Fibroblast of the aortic adventitia (primary cell): Measurements from ENCODE around the gene BEND7. TPM values are rescaled to one million over a fixed set of nuclear protein-coding genes. Genes with fewer than 3 reads are reported as not detected.
A peak's percentile ranks its signal among the peaks of the same experiment; 100 is the strongest.

Experiments
- DNase-seq: peaks from one replicate; pipeline ENCODE4 v3.0.0-alpha.2; 2010; ENCODE audit warnings: low read depth
- H3K4me3 ChIP-seq: 2 replicates; pipeline ENCODE4 v1.5.1; 2011; ENCODE audit warnings: low read depth, mild to moderate bottlenecking, control low read depth, low read length, moderate library complexity
- total RNA-seq: library from RNA; depleted of rRNA; stranded (reverse); fragments of >200 nt; gene quantifications from 2 replicates; pipeline ENCODE4 v1.2.3, GENCODE V29; 2012; ENCODE audit warnings: low replicate concordance
- TF ChIP-seq, protein P1 (sequence below): IDR thresholded peaks from 2 replicates; pipeline ENCODE4 v1.5.1; 2011; ENCODE audit warnings: mild to moderate bottlenecking, low read length, control low read depth, inconsistent platforms; ENCODE audit not compliant: insufficient read depth

BEND7 gene
- total RNA-seq, 1 donor = 2.6 TPM

DNA sequence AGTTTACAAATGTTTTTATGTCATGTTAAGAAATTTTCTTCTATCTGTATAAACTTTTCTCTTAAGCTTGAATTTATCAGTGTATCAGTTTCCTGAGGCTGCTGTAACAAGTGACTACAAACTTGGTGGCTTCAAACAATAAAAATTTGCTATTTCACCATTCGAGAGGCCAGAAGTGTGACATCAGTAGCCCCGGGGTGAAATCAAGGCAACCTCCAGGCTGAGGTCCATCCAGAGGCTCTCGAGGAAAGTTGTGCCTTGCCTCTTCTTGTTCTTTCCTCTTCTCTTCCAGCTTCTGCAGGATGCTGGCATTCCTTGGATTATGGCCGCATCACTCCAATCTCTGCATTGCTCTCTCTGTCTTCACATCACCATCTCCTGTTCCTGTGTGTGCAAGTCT is 6.5 kb upstream of the BEND7 start:
- no peak for DNase-seq
- H3K4me3 ChIP-seq = no peak overlapping the region
- TF ChIP-seq, protein P1, sequence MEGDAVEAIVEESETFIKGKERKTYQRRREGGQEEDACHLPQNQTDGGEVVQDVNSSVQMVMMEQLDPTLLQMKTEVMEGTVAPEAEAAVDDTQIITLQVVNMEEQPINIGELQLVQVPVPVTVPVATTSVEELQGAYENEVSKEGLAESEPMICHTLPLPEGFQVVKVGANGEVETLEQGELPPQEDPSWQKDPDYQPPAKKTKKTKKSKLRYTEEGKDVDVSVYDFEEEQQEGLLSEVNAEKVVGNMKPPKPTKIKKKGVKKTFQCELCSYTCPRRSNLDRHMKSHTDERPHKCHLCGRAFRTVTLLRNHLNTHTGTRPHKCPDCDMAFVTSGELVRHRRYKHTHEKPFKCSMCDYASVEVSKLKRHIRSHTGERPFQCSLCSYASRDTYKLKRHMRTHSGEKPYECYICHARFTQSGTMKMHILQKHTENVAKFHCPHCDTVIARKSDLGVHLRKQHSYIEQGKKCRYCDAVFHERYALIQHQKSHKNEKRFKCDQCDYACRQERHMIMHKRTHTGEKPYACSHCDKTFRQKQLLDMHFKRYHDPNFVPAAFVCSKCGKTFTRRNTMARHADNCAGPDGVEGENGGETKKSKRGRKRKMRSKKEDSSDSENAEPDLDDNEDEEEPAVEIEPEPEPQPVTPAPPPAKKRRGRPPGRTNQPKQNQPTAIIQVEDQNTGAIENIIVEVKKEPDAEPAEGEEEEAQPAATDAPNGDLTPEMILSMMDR = no peak

DNA sequence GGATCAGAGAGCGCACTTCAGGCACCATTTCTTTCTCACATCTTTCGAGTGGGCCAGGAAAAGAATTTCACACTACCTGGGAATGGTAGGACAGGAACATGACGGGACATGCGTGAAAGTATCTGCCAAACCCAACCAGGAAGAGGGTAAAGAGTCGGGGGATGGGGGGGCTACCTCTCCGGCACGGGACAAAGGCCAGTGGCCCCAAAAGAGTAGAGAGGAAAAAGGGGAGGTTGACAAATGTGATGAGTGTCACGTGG is 830 bp upstream of the BEND7 start:
- TF ChIP-seq, protein P1 = no peak
- DNase-seq = no peak
- H3K4me3 ChIP-seq = peak overlapping the region; percentile 51

DNA sequence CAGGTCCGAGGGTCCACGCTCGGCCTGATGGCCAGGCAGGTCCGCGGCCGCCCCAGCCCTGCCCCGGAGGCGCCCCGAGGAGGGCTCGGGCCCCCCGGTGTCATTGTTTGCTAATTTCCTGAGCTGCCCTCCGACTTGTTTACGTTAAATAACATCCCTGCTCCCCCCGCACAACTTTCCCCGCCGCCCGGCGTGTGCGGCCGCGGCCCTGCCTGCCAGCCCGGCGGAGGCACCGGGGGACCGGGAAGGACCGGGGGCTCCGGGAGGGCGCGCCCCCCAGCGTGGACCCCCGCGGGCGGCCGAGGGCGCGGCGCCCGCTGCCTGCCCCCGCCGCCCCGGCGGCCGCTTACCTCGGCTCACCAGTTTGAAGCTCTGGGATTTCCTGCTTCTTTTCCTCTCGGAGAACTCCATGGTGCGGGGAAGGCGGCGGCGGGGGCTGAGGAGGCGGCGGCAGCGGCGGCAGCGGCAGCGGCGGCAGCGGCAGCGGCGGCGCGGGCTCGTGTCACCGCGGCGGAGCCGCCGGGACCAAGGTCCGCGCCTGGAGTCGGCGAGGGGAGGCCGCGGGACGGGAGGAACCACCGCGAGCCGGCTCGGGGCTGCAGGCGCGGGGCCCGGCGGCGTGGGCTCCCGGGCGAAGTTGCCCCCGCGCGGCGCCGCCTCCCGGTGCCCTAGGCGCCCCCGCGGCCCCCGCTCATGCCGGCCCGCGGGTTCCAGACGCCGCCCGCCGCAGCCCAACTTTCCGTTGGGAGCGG is 515 bp downstream of the BEND7 start:
- TF ChIP-seq, protein P1 = no peak
- peak overlapping the region; percentile 50 for H3K4me3 ChIP-seq
- no peak for DNase-seq

DNA sequence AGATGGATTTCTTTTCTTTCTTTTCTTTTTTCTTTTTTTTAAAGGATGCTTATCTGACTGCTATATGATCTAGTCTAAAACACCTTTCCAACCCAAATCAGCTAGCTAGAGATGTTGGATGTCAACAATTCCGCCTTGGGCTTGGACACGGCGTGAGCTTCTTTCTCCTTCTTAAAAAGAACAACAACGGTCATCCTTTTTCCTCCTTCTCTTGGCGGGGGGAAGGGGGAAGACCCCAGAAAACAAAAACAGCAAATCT is 1.0 kb downstream of the BEND7 start:
- H3K4me3 ChIP-seq = peak overlapping the region; percentile 50
- TF ChIP-seq, protein P1 = no peak
- no peak for DNase-seq

DNA sequence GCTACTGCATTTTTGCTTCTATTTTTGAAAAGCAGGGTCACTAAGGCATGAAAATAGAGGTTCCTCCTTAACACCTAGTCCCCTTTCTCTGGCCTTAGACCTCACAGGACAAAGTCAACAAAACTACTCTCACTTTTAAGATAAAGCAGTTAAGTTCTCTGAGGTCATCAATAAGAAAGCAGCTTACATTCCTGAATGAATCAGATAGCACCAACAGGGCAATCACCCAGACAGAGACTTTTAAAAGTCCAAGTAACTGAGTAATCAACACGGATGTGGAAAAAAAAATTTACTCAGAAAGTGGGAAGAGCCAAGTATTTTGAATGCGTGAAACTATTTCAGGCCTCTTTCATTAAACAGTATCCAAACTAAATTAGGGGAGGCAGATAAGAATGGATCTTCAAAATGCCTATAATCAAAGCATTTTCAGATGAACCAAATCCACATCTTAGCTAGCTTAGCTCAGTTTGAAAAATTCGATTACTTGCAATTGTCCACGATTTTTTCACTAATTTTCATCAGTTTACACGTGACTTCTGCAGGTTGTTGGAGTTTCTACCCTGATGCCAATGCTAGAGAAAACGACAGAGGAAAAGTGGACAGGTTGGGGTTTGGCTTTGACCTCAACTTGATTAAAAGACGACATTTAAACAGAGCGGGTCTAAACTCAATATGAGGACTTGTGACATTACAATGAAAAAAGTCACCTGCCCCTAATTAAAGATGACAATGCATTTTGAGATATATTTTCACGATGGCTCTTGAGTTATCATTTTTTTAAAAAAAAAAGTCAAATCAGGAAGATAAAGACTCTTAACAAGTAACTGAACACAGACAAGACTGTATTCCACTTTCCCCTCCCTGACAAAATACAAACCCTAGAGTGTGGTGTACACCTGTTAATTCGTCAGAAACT is 1.6 kb downstream of the BEND7 start:
- DNase-seq = peak; percentile 60
- TF ChIP-seq, protein P1 = no peak

DNA sequence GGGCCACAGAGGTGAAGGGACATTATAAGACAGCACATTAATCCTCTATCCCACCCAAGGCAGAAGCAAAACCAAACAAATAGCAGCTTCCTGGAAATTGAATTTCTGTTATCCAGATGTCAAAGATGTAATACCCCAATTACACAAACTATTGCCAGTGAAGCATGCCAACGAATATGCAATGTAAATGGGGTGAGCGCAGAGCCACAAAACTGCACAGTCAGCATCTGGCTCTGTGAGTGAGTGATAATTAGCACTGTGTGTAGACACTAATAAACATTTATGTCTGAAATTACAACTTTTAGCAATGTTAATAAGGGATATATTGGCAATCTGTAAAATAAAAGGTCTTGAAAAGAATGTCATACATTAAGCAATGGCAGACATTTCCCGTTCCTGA is 3.2 kb downstream of the BEND7 start:
- H3K4me3 ChIP-seq = no peak overlapping the region
- TF ChIP-seq, protein P1 = no peak
- no peak for DNase-seq

More for the DNA sequence above, 1.6 kb downstream of the BEND7 start:
- no peak overlapping the region for H3K4me3 ChIP-seq
